ENCODE results near the gene SPTBN2. TPM values are rescaled to one million over a fixed set of nuclear protein-coding genes. Genes with fewer than 3 reads are reported as not detected.

Gene SPTBN2
- total RNA-seq = under 1 TPM; 0.18 to 0.25 TPM

DNA sequence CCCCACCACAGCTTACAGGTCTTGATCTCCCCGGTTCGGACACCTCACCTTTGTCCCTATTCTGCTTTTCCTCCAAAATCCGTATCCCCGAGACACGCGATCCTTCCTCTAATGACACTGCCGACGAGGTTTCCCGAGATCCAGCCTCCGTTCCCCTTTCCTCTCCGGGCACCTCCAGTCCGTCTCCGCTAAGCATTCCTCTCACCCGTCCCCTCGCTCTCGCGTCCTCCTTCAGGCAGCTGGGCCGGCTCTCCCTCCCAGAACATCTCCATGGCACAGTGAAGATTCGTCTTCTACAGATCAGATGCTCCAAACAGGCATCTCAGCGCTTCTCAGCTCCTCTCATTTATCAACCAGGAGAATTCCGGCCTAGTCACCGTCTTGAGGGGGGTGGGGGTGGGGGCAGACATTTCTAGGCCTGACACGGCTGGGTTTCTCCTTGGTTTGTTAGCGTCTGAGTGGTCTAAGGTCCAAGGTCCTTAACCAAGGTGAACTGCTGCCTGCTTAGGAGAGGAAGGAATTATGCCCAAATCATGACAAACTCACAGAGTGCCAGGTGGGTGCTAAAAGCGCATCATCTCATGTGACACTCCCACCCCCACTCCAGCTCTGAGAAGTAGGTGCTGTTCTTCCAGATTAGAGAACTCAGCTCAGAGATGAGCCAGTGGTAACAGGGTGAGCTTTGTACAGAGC is at the start of gene SPTBN2:
Gene SPTBN2 (minus strand): TSS at position 524 of the 693 bp plus-strand sequence. CDS start 7,976 bp downstream, outside the sequence.
- Mint-ChIP-seq H3K27ac (no peak within 1 kb of the TSS), H3K27me3 (peaks cover 70% of the 10 kb centered on the region), H3K9me3 (no peaks in the 10 kb centered on the region), H3K36me3 (ENCODE audit: low read depth) (peaks cover 4% of the 10 kb centered on the region), H3K4me3 (peak within 1 kb of the TSS; percentile 62), H3K4me1 (peaks cover 17% of the 10 kb centered on the region)
- POLR2A ChIA-PET = no interaction called here
- no peak for DNase-seq
- CTCF ChIA-PET = no interaction called here

- no peak for DNase-seq
- CTCF ChIA-PET = no interaction called here
- POLR2A ChIA-PET = no interaction called here
- Mint-ChIP-seq H3K27me3 (no peaks in the 10 kb centered on the region), H3K4me3 (no peak overlapping the region), H3K4me1 (no peaks in the 10 kb centered on the region), H3K36me3 (ENCODE audit: low read depth) (no peaks in the 10 kb centered on the region), H3K27ac (no peak overlapping the region), H3K9me3 (no peaks in the 10 kb centered on the region)
Observed at GRCh38 chr11:66768818-66769217, 39.8 kb upstream of the SPTBN2 start.

- CTCF ChIA-PET = no interaction called here
- no peak overlapping the region for H3K27ac Mint-ChIP-seq
- POLR2A ChIA-PET = no interaction called here
- no peak for DNase-seq
- no peaks in the 10 kb centered on the region for H3K36me3 Mint-ChIP-seq (ENCODE audit: low read depth)
- H3K4me1 Mint-ChIP-seq = no peaks in the 10 kb centered on the region
- H3K27me3 Mint-ChIP-seq = no peaks in the 10 kb centered on the region
- H3K4me3 Mint-ChIP-seq = no peak overlapping the region
- no peaks in the 10 kb centered on the region for H3K9me3 Mint-ChIP-seq
Observed at GRCh38 chr11:66768088-66768521, 39.1 kb upstream of the SPTBN2 start.

- Mint-ChIP-seq H3K4me3 (no peak overlapping the region), H3K36me3 (ENCODE audit: low read depth) (no peaks in the 10 kb centered on the region), H3K27me3 (no peaks in the 10 kb centered on the region), H3K9me3 (no peaks in the 10 kb centered on the region), H3K4me1 (no peaks in the 10 kb centered on the region), H3K27ac (no peak overlapping the region)
- CTCF ChIA-PET = no interaction called here
- no peak for DNase-seq
- POLR2A ChIA-PET = interaction anchor here (0.6 kb wide), 1 partner anchor 116 kb away, joined by 3 read pairs; no protein-coding TSS in a partner anchor
Observed at GRCh38 chr11:66767666-66768065, 38.6 kb upstream of the SPTBN2 start.

GRCh38 chr11:66766681-66767080 is 37.7 kb upstream of the SPTBN2 start:
- Mint-ChIP-seq H3K27ac (no peak overlapping the region), H3K36me3 (ENCODE audit: low read depth) (no peaks in the 10 kb centered on the region), H3K4me3 (no peak overlapping the region), H3K9me3 (no peaks in the 10 kb centered on the region), H3K27me3 (no peaks in the 10 kb centered on the region), H3K4me1 (no peaks in the 10 kb centered on the region)
- DNase-seq = no peak
- POLR2A ChIA-PET = no interaction called here
- CTCF ChIA-PET = interaction anchor here (0.6 kb wide), 1 partner anchor 208 kb away, joined by 3 read pairs; no protein-coding TSS in a partner anchor

- CTCF ChIA-PET = no interaction called here
Observed at GRCh38 chr11:66762088-66762487, 33.1 kb upstream of the SPTBN2 start.

DNA sequence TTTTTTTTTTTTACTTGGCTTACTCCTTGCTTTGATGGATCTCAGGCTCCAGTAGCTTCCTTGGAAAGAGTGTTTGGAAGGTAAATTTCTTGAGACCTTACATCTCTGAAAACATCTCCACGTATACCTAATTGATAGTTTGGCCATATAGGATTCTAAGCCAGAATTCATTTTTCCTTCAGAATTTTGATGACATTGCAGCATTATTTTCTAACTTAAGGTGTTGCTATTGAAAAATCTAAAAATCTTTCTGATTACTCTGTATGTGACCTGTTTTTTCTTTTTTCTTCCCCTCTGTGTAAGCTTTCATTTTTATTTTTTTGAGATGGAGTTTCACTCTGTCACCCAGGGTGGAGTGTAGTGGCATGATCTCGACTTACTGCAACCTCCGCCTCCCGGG is 23.1 kb upstream of the SPTBN2 start:
- Mint-ChIP-seq H3K27ac (no peak overlapping the region), H3K4me3 (no peak overlapping the region), H3K4me1 (peaks cover 4% of the 10 kb centered on the region), H3K9me3 (no peaks in the 10 kb centered on the region), H3K36me3 (ENCODE audit: low read depth) (no peaks in the 10 kb centered on the region), H3K27me3 (no peaks in the 10 kb centered on the region)
- DNase-seq = no peak
- POLR2A ChIA-PET = no interaction called here
- CTCF ChIA-PET = no interaction called here

More at GRCh38 chr11:66762088-66762487, 33.1 kb upstream of the SPTBN2 start:
- H3K27me3 Mint-ChIP-seq = no peaks in the 10 kb centered on the region
- H3K9me3 Mint-ChIP-seq = no peaks in the 10 kb centered on the region
- no peak for DNase-seq
- H3K36me3 Mint-ChIP-seq (ENCODE audit: low read depth) = no peaks in the 10 kb centered on the region
- no peak overlapping the region for H3K27ac Mint-ChIP-seq
- POLR2A ChIA-PET = interaction anchor here (1.2 kb wide), 1 partner anchor 22 kb away, joined by 3 read pairs; no protein-coding TSS in a partner anchor
- H3K4me1 Mint-ChIP-seq = no peaks in the 10 kb centered on the region
- no peak overlapping the region for H3K4me3 Mint-ChIP-seq

GRCh38 chr11:66749091-66749490 is 20.1 kb upstream of the SPTBN2 start:
- H3K27me3 Mint-ChIP-seq = no peaks in the 10 kb centered on the region
- no peak overlapping the region for H3K4me3 Mint-ChIP-seq
- H3K36me3 Mint-ChIP-seq (ENCODE audit: low read depth) = no peaks in the 10 kb centered on the region
- ChIA-PET POLR2A (no interaction called here), CTCF (no interaction called here)
- H3K4me1 Mint-ChIP-seq = peaks cover 15% of the 10 kb centered on the region
- H3K27ac Mint-ChIP-seq = no peak overlapping the region
- DNase-seq = no peak
- H3K9me3 Mint-ChIP-seq = no peaks in the 10 kb centered on the region

GRCh38 chr11:66747480-66747879 is 18.5 kb upstream of the SPTBN2 start:
- CTCF ChIA-PET = interaction anchor here (1.2 kb wide), 1 partner anchor 25 kb away, joined by 4 read pairs; no protein-coding TSS in a partner anchor
- Mint-ChIP-seq H3K9me3 (no peaks in the 10 kb centered on the region), H3K27me3 (no peaks in the 10 kb centered on the region), H3K36me3 (ENCODE audit: low read depth) (no peaks in the 10 kb centered on the region), H3K27ac (no peak overlapping the region), H3K4me1 (peaks cover 19% of the 10 kb centered on the region), H3K4me3 (no peak overlapping the region)
- DNase-seq = no peak
- POLR2A ChIA-PET = no interaction called here

GRCh38 chr11:66745356-66746235 is 16.6 kb upstream of the SPTBN2 start:
- peaks cover 19% of the 10 kb centered on the region for H3K4me1 Mint-ChIP-seq
- H3K4me3 Mint-ChIP-seq = peak overlapping the region; percentile 87
- ChIA-PET POLR2A (interaction anchor here (0.9 to 1.4 kb wide), 7 partner anchors 19 to 213 kb away, joined by 3 to 6 read pairs (median 3); partner anchors contain the start of gene PC), CTCF (no interaction called here)
- peak; percentile 50 for DNase-seq
- H3K27ac Mint-ChIP-seq = peak overlapping the region; percentile 63
- peaks cover 10% of the 10 kb centered on the region for H3K9me3 Mint-ChIP-seq
- H3K36me3 Mint-ChIP-seq (ENCODE audit: low read depth) = peaks cover 5% of the 10 kb centered on the region
- H3K27me3 Mint-ChIP-seq = no peaks in the 10 kb centered on the region

DNA sequence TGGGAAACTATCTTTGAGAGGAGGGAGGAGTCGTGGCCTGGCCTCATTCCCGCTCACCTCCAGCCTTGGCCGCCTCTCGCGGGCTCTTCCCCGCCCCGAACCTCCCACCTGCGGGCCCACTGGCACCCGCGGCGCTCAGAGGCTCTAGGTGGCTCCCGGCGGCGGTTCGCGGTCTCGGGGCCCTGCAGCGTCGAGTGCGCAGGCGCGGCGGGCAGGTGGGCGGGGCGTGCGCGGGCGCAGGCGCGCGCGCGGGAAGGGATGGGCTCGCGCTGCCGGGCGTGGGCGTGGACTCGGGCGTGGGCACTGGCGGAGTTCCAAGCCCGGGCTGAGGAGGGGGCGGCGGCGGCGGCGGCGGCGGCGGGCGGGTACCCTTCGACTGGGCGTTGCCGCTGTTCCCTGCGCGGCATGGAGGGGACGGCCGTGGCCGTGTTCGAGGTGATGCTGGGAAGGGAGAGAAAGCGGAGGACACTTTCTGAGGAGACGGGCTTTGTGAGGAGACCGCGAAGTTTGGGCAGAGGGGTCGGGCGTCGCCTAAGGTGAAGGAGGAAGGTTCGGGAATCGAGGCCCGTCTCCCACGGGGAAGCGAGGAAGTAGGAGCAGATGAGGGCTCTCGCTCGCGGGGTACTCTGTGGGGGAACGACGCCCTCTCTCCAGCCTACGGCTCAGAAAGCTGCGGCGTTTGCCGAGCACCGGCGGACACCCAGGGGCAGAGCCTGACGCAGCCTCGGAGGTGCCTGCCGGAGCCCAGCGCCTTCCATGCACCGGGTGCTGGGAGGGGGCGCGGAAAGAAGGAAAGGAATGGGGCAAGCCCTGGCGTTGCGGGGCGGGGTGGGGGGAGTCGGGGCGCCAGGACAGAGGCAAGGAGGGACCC is 15.7 kb upstream of the SPTBN2 start:
- Mint-ChIP-seq H3K9me3 (peaks cover 10% of the 10 kb centered on the region), H3K4me1 (peaks cover 19% of the 10 kb centered on the region), H3K27me3 (no peaks in the 10 kb centered on the region), H3K4me3 (peak overlapping the region; percentile 87), H3K36me3 (ENCODE audit: low read depth) (peaks cover 5% of the 10 kb centered on the region), H3K27ac (peak overlapping the region; percentile 63)
- ChIA-PET POLR2A (interaction anchor here (0.9 to 1.4 kb wide), 7 partner anchors 18 to 214 kb away, joined by 3 to 6 read pairs (median 3); partner anchors contain the start of gene PC), CTCF (no interaction called here)
- peak; percentile 90 for DNase-seq

DNA sequence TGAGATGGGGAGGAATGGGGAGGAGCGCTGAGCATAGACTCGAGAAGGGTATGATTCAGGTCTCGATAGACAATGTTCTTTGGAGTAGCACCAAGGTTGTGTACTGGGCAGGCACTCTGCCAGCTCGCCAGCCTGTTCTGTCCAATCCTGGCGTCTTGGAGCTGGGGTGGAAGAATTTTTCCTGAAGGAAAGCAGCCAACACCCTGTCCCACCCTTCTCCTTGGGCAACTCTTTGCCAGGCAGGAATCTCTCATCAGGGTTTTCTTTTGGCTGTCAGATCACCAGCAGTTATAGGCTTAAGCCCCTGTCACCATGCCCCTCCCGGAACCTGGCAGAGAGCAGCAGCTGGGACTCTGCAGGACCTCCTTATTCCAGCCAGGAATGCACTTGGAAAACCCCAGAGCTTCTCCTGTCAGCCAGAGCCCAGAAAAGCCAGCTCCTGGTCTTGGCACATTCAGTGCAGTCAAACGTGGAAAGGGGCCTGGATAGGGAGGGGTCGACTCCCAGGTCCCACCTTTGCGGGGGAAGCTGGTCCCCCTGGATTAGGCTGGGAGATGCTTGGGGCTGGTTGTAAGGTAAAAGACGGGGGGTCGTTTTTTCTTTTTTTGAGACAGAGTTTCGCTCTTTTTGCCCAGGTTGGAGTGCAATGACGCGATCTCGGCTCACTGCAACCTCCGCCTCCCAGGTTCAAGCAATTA is 14.4 kb upstream of the SPTBN2 start:
- Mint-ChIP-seq H3K36me3 (ENCODE audit: low read depth) (peaks cover 5% of the 10 kb centered on the region), H3K4me3 (peak overlapping the region; percentile 87), H3K27ac (peak overlapping the region; percentile 56), H3K4me1 (peaks cover 17% of the 10 kb centered on the region), H3K9me3 (peaks cover 10% of the 10 kb centered on the region), H3K27me3 (no peaks in the 10 kb centered on the region)
- ChIA-PET CTCF (no interaction called here), POLR2A (no interaction called here)
- DNase-seq = no peak
